Breast epithelium (tissue), 3 donors: Measurements from ENCODE around the gene SMIM13.

Source experiments
- POLR2A ChIP-seq: fragments of 450-650 bp; IDR thresholded peaks from one replicate; pipeline ENCODE4 v1.6.1; 2016; ENCODE audit warnings: antibody characterized with exemption, mild to moderate bottlenecking, moderate library complexity
- TF ChIP-seq, protein P1 (sequence below), 3 donors: fragments of 450-650 bp; IDR thresholded peaks; one replicate each; pipeline ENCODE4 v1.5.1; 2016 to 2017; ENCODE audit warnings: antibody characterized with exemption in 3 of 3, mild to moderate bottlenecking in 3 of 3, moderate library complexity in 3 of 3

DNA sequence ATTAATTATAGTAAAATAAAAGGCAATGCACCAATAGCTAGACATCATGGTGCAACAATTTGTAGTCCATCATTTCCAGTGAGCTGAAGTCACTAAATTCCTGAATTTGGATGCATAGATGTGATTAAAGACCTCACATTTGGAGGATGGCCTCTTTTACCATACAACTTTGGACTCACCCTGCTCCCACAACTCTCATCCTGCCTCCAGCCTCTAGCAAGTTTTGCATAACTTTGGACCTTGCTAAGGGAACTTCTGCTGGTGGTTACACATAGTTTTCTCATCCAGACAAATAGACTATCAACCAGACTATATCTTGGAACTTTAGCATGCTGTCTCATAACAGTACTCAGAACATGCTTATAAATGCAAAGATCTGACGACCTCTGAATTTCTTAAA, 36.8 kb upstream of the SMIM13 start:
- TF ChIP-seq, protein P1, sequence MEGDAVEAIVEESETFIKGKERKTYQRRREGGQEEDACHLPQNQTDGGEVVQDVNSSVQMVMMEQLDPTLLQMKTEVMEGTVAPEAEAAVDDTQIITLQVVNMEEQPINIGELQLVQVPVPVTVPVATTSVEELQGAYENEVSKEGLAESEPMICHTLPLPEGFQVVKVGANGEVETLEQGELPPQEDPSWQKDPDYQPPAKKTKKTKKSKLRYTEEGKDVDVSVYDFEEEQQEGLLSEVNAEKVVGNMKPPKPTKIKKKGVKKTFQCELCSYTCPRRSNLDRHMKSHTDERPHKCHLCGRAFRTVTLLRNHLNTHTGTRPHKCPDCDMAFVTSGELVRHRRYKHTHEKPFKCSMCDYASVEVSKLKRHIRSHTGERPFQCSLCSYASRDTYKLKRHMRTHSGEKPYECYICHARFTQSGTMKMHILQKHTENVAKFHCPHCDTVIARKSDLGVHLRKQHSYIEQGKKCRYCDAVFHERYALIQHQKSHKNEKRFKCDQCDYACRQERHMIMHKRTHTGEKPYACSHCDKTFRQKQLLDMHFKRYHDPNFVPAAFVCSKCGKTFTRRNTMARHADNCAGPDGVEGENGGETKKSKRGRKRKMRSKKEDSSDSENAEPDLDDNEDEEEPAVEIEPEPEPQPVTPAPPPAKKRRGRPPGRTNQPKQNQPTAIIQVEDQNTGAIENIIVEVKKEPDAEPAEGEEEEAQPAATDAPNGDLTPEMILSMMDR (IDR thresholded peaks at IDR 0.05) = no peak
- no peak for TF ChIP-seq POLR2A
